ENCODE data around the gene MTERF4.

The MTERF4 gene

DNA sequence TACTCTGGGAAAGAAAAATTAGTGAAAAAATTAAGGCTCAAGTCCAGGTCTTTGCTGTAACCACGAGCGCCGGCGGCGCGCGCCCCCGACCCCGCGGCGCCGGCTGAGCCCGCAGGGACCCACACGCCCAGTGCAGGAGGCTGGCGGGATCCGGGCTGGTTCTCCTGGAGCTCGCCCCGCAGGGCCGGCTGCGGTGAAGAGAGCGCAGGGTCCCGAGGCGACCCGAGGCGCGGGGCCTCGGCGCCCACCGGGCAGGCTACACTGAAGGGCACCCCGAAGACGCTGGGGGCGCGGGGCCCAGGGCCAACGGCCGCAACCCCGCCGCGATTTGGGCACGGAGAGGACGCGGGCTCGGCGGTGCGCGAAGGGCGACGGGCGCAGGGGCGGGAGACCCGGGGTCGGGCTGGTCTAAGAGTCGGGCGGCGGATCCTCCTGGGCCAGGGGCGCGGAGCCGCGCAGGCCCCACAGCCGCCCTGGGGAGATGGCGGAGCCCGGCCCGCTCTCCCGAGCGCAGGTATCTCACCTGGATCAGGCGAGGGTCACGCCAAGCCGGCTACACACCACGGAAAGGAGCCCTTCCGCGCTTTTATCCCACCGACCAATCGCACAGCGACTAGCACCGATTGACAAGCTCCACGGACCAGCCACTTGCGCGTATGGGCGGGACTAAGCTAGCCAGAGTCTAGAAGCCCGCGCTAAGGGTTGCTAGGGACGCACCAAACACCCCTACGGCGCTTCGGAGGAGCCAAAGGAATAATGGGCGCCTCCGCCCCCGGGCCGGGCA lies 47.0 kb upstream of the MTERF4 start, which contains the start of gene PASK:
Gene PASK, minus strand, starts transcription at position 582 of the 784 bp plus-strand sequence. CDS start 6,440 bp downstream, outside the sequence.
- Histone ChIP-seq H3K27me3 (ENCODE audit: insufficient read depth, low read depth) (no peaks in the 10 kb centered on the region), H3K27ac (no peak within 1 kb of the TSS), H3K4me1 (ENCODE audit: low read depth, poor library complexity, severe bottlenecking) (peaks cover 8% of the 10 kb centered on the region), H3K4me3 (IDR thresholded peaks at IDR 0.05; ENCODE audit: insufficient read depth, low read depth, low read length) (peak within 1 kb of the TSS; percentile 8), H4K20me1 (ENCODE audit: insufficient read depth) (no peaks in the 10 kb centered on the region), H3K79me2 (ENCODE audit: insufficient read depth, low read depth) (peaks cover 14% of the 10 kb centered on the region; the same call in 1 of the 2 replicates), H3K36me3 (ENCODE audit: insufficient read depth) (no peaks in the 10 kb centered on the region), H3K9ac (peak within 1 kb of the TSS; percentile 61), H3K4me2 (peak within 1 kb of the TSS; percentile 93), H2AFZ (ENCODE audit: low read depth) (peak within 1 kb of the TSS; percentile 88)
- TF ChIP-seq, protein P1, sequence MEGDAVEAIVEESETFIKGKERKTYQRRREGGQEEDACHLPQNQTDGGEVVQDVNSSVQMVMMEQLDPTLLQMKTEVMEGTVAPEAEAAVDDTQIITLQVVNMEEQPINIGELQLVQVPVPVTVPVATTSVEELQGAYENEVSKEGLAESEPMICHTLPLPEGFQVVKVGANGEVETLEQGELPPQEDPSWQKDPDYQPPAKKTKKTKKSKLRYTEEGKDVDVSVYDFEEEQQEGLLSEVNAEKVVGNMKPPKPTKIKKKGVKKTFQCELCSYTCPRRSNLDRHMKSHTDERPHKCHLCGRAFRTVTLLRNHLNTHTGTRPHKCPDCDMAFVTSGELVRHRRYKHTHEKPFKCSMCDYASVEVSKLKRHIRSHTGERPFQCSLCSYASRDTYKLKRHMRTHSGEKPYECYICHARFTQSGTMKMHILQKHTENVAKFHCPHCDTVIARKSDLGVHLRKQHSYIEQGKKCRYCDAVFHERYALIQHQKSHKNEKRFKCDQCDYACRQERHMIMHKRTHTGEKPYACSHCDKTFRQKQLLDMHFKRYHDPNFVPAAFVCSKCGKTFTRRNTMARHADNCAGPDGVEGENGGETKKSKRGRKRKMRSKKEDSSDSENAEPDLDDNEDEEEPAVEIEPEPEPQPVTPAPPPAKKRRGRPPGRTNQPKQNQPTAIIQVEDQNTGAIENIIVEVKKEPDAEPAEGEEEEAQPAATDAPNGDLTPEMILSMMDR (conservative IDR thresholded peaks at IDR 0.05; ENCODE audit: low read depth, low read length), result no peak

DNA sequence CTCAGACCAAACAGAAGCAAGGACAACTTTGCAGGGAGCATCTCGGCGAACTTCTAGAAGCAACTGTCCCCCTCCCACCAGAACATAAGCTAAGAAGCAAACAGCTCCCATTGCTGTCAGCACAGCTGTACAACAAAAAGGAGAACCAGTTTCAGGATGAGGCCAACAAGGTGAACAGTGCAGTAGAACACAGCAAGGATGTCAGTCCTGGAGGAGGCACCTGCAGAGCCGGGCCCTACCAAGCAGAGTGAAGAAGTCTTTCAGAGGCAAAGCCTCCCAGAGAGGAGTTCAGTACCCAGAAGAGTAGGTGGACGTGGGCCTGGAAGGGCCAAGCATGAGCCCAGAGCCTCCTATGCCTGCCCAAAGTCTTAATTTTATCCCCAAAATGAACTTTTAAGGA lies 46.2 kb upstream of the MTERF4 start:
- Histone ChIP-seq H3K4me2 (peak overlapping the region; percentile 93; the same call in 1 of the 2 replicates), H3K4me1 (ENCODE audit: low read depth, poor library complexity, severe bottlenecking) (peaks cover 8% of the 10 kb centered on the region), H4K20me1 (ENCODE audit: insufficient read depth) (no peaks in the 10 kb centered on the region), H3K4me3 (IDR thresholded peaks at IDR 0.05; ENCODE audit: insufficient read depth, low read depth, low read length) (no peak overlapping the region), H3K9ac (no peak overlapping the region; the same call in 1 of the 2 replicates), H3K27me3 (ENCODE audit: insufficient read depth, low read depth) (no peaks in the 10 kb centered on the region), H3K27ac (no peak overlapping the region), H3K36me3 (ENCODE audit: insufficient read depth) (no peaks in the 10 kb centered on the region), H2AFZ (ENCODE audit: low read depth) (peak overlapping the region; percentile 88; the same call in 1 of the 2 replicates), H3K79me2 (ENCODE audit: insufficient read depth, low read depth) (peaks cover 14% of the 10 kb centered on the region; the same call in 1 of the 2 replicates)
- TF ChIP-seq, protein P1 (conservative IDR thresholded peaks at IDR 0.05; ENCODE audit: low read depth, low read length), result no peak

DNA sequence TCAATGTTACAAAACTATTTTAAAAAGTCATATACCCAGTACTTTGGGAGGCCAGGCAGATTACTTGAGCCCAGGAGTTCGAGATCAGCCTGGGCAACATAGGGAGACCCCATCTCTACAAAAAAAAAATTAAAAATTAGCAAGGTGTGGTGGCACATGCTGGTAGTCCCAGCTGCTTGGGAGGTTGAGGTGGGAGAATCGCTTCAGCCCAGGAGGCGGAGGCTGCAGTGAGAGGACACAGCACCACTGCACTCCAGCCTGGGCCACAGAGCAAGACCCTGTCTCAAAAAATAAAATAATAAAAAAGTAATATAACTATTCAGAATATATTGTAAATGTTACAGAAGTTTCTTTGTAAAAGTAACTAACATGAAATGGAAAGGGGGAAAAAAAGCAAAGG lies 45.2 kb upstream of the MTERF4 start:
- Histone ChIP-seq H3K36me3 (ENCODE audit: insufficient read depth) (no peaks in the 10 kb centered on the region), H3K79me2 (ENCODE audit: insufficient read depth, low read depth) (peaks cover 10% of the 10 kb centered on the region; the same call in 1 of the 2 replicates), H3K4me1 (ENCODE audit: low read depth, poor library complexity, severe bottlenecking) (peaks cover 8% of the 10 kb centered on the region), H2AFZ (ENCODE audit: low read depth) (no peak overlapping the region), H3K27ac (no peak overlapping the region), H3K9ac (no peak overlapping the region), H4K20me1 (ENCODE audit: insufficient read depth) (no peaks in the 10 kb centered on the region), H3K27me3 (ENCODE audit: insufficient read depth, low read depth) (no peaks in the 10 kb centered on the region), H3K4me3 (IDR thresholded peaks at IDR 0.05; ENCODE audit: insufficient read depth, low read depth, low read length) (no peak overlapping the region), H3K4me2 (no peak overlapping the region)
- TF ChIP-seq, protein P1 (conservative IDR thresholded peaks at IDR 0.05; ENCODE audit: low read depth, low read length), result no peak

DNA sequence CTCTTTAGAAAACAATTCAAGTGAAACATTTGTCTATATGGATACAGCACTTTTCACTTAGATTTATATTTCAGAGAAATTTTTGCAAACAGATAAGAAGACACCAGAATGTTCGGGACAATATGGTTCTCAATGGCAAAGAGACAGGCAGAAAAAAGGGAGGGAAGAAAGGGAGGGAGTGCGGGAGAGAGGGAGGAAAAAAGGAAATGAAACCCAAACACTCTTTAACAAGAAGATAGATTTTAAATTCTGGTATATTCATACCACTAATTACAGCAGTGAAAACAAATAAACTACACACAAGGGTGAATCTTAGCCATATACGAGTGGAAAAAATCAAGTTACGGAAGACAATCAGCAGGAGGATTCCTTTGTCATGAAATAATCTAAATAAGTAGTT lies 44.2 kb upstream of the MTERF4 start:
- Histone ChIP-seq H2AFZ (ENCODE audit: low read depth) (no peak overlapping the region), H4K20me1 (ENCODE audit: insufficient read depth) (no peaks in the 10 kb centered on the region), H3K36me3 (ENCODE audit: insufficient read depth) (no peaks in the 10 kb centered on the region), H3K4me2 (no peak overlapping the region), H3K27ac (no peak overlapping the region), H3K4me3 (IDR thresholded peaks at IDR 0.05; ENCODE audit: insufficient read depth, low read depth, low read length) (no peak overlapping the region), H3K4me1 (ENCODE audit: low read depth, poor library complexity, severe bottlenecking) (peaks cover 8% of the 10 kb centered on the region), H3K79me2 (ENCODE audit: insufficient read depth, low read depth) (peaks cover 5% of the 10 kb centered on the region; the same call in 1 of the 2 replicates), H3K27me3 (ENCODE audit: insufficient read depth, low read depth) (no peaks in the 10 kb centered on the region), H3K9ac (no peak overlapping the region)
- TF ChIP-seq, protein P1 (conservative IDR thresholded peaks at IDR 0.05; ENCODE audit: low read depth, low read length), result no peak

Data from KMS-11 (cell line).